HepG2 (cell line): ENCODE measurements around the gene S100A5. TPM values are rescaled to one million over a fixed set of nuclear protein-coding genes. Genes with fewer than 3 reads are reported as not detected.

ENCODE experiments used
- HNRNPL ChIP-seq: fragments of 200-400 bp; formaldehyde crosslinking; IDR thresholded peaks from 2 replicates; pipeline ENCODE4 v1.6.1; 2017; ENCODE audit warnings: mild to moderate bottlenecking, low read depth, low read length
- KMT2B ChIP-seq: IDR thresholded peaks from 2 replicates; pipeline ENCODE4 v1.6.1; 2016; ENCODE audit warnings: missing genetic modification reagents, missing compliant biosample characterization
- NBN ChIP-seq: fragments of 450-650 bp; conservative IDR thresholded peaks from 2 replicates; pipeline ENCODE4 v1.6.1; 2017
- NFE2L1 ChIP-seq: sonication (generic); formaldehyde crosslinking; IDR thresholded peaks from 2 replicates; pipeline ENCODE4 v1.4.0; 2020; ENCODE audit warnings: missing genetic modification reagents, mild to moderate bottlenecking, borderline replicate concordance
- NFIB ChIP-seq: sonication (generic); formaldehyde crosslinking; IDR thresholded peaks from 2 replicates; pipeline ENCODE4 v1.9.0; 2021; ENCODE audit warnings: missing genetic modification reagents, mild to moderate bottlenecking, borderline replicate concordance
- ONECUT2 ChIP-seq: sonication (generic); formaldehyde crosslinking; IDR thresholded peaks from 2 replicates; pipeline ENCODE4 v1.4.0; 2020; ENCODE audit warnings: missing genetic modification reagents
- PHB2 ChIP-seq: fragments of 450-650 bp; IDR thresholded peaks from 2 replicates; pipeline ENCODE4 v1.6.1; 2018; ENCODE audit not compliant: partially characterized antibody
- POLR2AphosphoS5 ChIP-seq: IDR thresholded peaks from 2 replicates; pipeline ENCODE4 v1.6.1; 2012; ENCODE audit warnings: low read depth, low read length
- ZNF430 ChIP-seq: sonication (generic); formaldehyde crosslinking; IDR thresholded peaks from 2 replicates; pipeline ENCODE4 v1.9.0; 2021; ENCODE audit warnings: mild to moderate bottlenecking, missing genetic modification reagents
- ZNF672 ChIP-seq: sonication (generic); formaldehyde crosslinking; IDR thresholded peaks from 2 replicates; pipeline ENCODE4 v1.8.1; 2022; ENCODE audit warnings: missing genetic modification reagents
- polyA plus RNA-seq, 8 experiments: library from polyadenylated mRNA; depleted of rRNA in 3 of 8; stranded (reverse) in 7 of 8; unstranded in 1 of 8; fragments of >200 nt; fragmentation: Illumina TruSeq in 4 of 8; extraction: Trizol in 4 of 8; gene quantifications; 2 replicates each; pipeline versions ENCODE4 v1.2.1 to v1.2.3, GENCODE V29; 2011 to 2016; ENCODE audit warnings: low read depth in 4 of 8, missing spikeins in 1 of 8, mixed read lengths in 1 of 8; ENCODE audit not compliant: insufficient read depth in 1 of 8
- total RNA-seq, 5 experiments: library from RNA; depleted of rRNA; stranded (reverse); fragments of >200 nt; fragmentation: Illumina TruSeq; extraction: Trizol; gene quantifications; 2 replicates each; pipeline ENCODE4 v1.2.3, GENCODE V29; 2016; ENCODE audit warnings: low read depth in 1 of 5
- TF ChIP-seq, protein P1 (sequence below): sonication (generic); formaldehyde crosslinking; IDR thresholded peaks from 2 replicates; pipeline ENCODE4 v1.5.0; 2020; ENCODE audit warnings: mild to moderate bottlenecking, missing genetic modification reagents, borderline replicate concordance
- TF ChIP-seq, protein P2 (sequence below): sonication (generic); formaldehyde crosslinking; IDR thresholded peaks from 2 replicates; pipeline ENCODE4; 2020; ENCODE audit warnings: missing genetic modification reagents, mild to moderate bottlenecking, borderline replicate concordance
- TF ChIP-seq, protein P3 (sequence below): fragments of 450-650 bp; IDR thresholded peaks from 2 replicates; pipeline ENCODE4 v1.6.1; 2016

The S100A5 gene
- total and polyA plus RNA-seq, 2 of the 13 experiments (the other 11 are each of a cell fraction or from before 2014, with no cell fraction given) = not detected

DNA sequence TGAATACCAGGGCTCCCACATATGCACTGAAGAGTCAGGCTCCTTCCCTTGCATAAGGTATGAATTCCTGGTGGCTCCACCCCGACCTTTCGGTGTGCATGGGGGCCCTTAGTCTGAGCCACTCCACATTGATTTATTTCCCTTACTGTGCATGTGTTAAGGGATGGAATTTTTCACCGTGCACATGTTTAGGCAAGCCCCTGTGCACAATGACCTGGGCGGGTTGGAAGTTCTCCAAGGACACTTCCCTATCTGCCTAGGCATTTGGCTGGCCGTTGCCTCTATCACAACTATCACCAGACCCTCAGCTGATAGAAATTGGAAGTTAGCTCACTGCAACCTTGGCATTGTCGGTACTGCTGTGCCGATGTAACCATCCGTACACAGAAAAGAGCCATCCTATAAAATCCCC is 14.6 kb downstream of the S100A5 start (continued):
- TF ChIP-seq ONECUT2 (peak; percentile 60; the same call in 1 of the 2 replicates), ZNF672 (CRISPR knock-in tag) (no peak), NFE2L1 (CRISPR knock-in tag) (no peak), NBN (no peak), HNRNPL (no peak), PHB2 (no peak), KMT2B (no peak), NFIB (CRISPR knock-in tag) (no peak), ZNF430 (no peak), POLR2AphosphoS5 (no peak)
- TF ChIP-seq, protein P1, sequence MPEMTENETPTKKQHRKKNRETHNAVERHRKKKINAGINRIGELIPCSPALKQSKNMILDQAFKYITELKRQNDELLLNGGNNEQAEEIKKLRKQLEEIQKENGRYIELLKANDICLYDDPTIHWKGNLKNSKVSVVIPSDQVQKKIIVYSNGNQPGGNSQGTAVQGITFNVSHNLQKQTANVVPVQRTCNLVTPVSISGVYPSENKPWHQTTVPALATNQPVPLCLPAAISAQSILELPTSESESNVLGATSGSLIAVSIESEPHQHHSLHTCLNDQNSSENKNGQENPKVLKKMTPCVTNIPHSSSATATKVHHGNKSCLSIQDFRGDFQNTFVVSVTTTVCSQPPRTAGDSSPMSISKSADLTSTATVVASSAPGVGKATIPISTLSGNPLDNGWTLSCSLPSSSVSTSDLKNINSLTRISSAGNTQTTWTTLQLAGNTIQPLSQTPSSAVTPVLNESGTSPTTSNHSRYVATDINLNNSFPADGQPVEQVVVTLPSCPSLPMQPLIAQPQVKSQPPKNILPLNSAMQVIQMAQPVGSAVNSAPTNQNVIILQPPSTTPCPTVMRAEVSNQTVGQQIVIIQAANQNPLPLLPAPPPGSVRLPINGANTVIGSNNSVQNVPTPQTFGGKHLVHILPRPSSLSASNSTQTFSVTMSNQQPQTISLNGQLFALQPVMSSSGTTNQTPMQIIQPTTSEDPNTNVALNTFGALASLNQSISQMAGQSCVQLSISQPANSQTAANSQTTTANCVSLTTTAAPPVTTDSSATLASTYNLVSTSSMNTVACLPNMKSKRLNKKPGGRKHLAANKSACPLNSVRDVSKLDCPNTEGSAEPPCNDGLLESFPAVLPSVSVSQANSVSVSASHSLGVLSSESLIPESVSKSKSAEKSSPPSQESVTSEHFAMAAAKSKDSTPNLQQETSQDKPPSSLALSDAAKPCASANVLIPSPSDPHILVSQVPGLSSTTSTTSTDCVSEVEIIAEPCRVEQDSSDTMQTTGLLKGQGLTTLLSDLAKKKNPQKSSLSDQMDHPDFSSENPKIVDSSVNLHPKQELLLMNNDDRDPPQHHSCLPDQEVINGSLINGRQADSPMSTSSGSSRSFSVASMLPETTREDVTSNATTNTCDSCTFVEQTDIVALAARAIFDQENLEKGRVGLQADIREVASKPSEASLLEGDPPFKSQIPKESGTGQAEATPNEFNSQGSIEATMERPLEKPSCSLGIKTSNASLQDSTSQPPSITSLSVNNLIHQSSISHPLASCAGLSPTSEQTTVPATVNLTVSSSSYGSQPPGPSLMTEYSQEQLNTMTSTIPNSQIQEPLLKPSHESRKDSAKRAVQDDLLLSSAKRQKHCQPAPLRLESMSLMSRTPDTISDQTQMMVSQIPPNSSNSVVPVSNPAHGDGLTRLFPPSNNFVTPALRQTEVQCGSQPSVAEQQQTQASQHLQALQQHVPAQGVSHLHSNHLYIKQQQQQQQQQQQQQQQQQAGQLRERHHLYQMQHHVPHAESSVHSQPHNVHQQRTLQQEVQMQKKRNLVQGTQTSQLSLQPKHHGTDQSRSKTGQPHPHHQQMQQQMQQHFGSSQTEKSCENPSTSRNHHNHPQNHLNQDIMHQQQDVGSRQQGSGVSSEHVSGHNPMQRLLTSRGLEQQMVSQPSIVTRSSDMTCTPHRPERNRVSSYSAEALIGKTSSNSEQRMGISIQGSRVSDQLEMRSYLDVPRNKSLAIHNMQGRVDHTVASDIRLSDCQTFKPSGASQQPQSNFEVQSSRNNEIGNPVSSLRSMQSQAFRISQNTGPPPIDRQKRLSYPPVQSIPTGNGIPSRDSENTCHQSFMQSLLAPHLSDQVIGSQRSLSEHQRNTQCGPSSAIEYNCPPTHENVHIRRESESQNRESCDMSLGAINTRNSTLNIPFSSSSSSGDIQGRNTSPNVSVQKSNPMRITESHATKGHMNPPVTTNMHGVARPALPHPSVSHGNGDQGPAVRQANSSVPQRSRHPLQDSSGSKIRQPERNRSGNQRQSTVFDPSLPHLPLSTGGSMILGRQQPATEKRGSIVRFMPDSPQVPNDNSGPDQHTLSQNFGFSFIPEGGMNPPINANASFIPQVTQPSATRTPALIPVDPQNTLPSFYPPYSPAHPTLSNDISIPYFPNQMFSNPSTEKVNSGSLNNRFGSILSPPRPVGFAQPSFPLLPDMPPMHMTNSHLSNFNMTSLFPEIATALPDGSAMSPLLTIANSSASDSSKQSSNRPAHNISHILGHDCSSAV = no peak
- TF ChIP-seq, protein P2, sequence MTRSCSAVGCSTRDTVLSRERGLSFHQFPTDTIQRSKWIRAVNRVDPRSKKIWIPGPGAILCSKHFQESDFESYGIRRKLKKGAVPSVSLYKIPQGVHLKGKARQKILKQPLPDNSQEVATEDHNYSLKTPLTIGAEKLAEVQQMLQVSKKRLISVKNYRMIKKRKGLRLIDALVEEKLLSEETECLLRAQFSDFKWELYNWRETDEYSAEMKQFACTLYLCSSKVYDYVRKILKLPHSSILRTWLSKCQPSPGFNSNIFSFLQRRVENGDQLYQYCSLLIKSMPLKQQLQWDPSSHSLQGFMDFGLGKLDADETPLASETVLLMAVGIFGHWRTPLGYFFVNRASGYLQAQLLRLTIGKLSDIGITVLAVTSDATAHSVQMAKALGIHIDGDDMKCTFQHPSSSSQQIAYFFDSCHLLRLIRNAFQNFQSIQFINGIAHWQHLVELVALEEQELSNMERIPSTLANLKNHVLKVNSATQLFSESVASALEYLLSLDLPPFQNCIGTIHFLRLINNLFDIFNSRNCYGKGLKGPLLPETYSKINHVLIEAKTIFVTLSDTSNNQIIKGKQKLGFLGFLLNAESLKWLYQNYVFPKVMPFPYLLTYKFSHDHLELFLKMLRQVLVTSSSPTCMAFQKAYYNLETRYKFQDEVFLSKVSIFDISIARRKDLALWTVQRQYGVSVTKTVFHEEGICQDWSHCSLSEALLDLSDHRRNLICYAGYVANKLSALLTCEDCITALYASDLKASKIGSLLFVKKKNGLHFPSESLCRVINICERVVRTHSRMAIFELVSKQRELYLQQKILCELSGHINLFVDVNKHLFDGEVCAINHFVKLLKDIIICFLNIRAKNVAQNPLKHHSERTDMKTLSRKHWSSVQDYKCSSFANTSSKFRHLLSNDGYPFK = no peak
- TF ChIP-seq, protein P3, sequence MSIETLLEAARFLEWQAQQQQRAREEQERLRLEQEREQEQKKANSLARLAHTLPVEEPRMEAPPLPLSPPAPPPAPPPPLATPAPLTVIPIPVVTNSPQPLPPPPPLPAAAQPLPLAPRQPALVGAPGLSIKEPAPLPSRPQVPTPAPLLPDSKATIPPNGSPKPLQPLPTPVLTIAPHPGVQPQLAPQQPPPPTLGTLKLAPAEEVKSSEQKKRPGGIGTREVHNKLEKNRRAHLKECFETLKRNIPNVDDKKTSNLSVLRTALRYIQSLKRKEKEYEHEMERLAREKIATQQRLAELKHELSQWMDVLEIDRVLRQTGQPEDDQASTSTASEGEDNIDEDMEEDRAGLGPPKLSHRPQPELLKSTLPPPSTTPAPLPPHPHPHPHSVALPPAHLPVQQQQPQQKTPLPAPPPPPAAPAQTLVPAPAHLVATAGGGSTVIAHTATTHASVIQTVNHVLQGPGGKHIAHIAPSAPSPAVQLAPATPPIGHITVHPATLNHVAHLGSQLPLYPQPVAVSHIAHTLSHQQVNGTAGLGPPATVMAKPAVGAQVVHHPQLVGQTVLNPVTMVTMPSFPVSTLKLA = peak; percentile 51; the same call in 1 of the 2 replicates
- TF ChIP-seq, all 625 proteins: peak for 8
